GM12878 (cell line): Measurements from ENCODE around the gene S100A4. TPM values are rescaled to one million over a fixed set of nuclear protein-coding genes. Genes with fewer than 3 reads are reported as not detected.
"Not testable (repeated sequence)": the region's sequence is repeated elsewhere in the genome, so short reads cannot be mapped to it uniquely, and the experiment has no call there.

Experiments
- ATAC-seq: fragments of 200-7000 bp; cut with Tn5 transposase; 3 replicates; pipeline ENCODE4 v1.9.1; 2020; ENCODE audit warnings: mild to moderate bottlenecking, moderate library complexity
- BruUV-seq: library from RNA; stranded (reverse); fragments of 400-500 nt; replicated peaks from 2 replicates; lab custom pipeline; 2021; lab: Mats Ljungman, UMichigan
- CTCF ChIA-PET: fragments of 300-600 bp; sonication (Branson Sonifier 250); formaldehyde crosslinking; extraction: SDS; loops from one replicate; lab custom pipeline; 2021; ENCODE audit warnings: inconsistent platforms; lab: Yijun Ruan, JAX
- POLR2A ChIA-PET: fragments of 350-600 bp; formaldehyde crosslinking; extraction: SDS; loops from one replicate; lab custom pipeline; 2021; ENCODE audit warnings: inconsistent platforms; lab: Charles Lee
- RAD21 ChIA-PET: fragments of 300-600 bp; sonication (Branson Sonifier 250); formaldehyde crosslinking; loops from one replicate; lab custom pipeline; 2023; ENCODE audit warnings: antibody characterized with exemption; ENCODE audit not compliant: unreplicated experiment; lab: Charles Lee
- SMC1A ChIA-PET: fragments of 300-600 bp; sonication (Branson Sonifier 250); formaldehyde crosslinking; loops from one replicate; lab custom pipeline; 2023; ENCODE audit not compliant: unreplicated experiment, uncharacterized antibody; lab: Charles Lee
- DNase-seq: peaks from one replicate; pipeline ENCODE4 v3.0.0-alpha.2; 2011; ENCODE audit warnings: low read depth, low spot score
- FAIRE-seq: peaks from 3 replicates; lab custom pipeline; 2011; peaks lifted over from hg19 to GRCh38; lab: Jason Lieb, UNC
- H2AFZ ChIP-seq: 2 replicates; pipeline ENCODE4 v1.6.0; 2011; ENCODE audit warnings: low read depth, low read length, control low read depth; ENCODE audit not compliant: control insufficient read depth
- H3K27ac ChIP-seq: 2 replicates; pipeline ENCODE4 v1.5.1; 2011; ENCODE audit warnings: control low read depth; ENCODE audit not compliant: control insufficient read depth, insufficient read depth
- H3K27me3 ChIP-seq, 2 experiments: replicated peaks in 1 of 2; 2 replicates each; pipeline versions ENCODE4 v1.6.0 to v1.6.1; 2011; ENCODE audit warnings: low read length in 1 of 2; ENCODE audit not compliant: control insufficient read depth in 2 of 2, insufficient read depth in 2 of 2
- H3K36me3 ChIP-seq, 2 experiments: 2 replicates each; pipeline ENCODE4 v1.5.1; 2011; ENCODE audit warnings: low read length in 1 of 2; ENCODE audit not compliant: control insufficient read depth in 2 of 2, insufficient read depth in 2 of 2
- H3K4me1 ChIP-seq: 2 replicates; pipeline ENCODE4 v1.6.1; 2011; ENCODE audit warnings: mild to moderate bottlenecking, low read length, moderate library complexity, mixed read lengths; ENCODE audit not compliant: control insufficient read depth, insufficient read depth
- H3K4me2 ChIP-seq: 2 replicates; pipeline ENCODE4 v1.6.0; 2011; ENCODE audit warnings: control low read depth; ENCODE audit not compliant: control insufficient read depth, insufficient read depth
- H3K4me3 ChIP-seq: fragments of 200-600 bp; sonication (generic); 2 replicates; pipeline ENCODE4 v1.5.1; 2016
- H3K79me2 ChIP-seq: 2 replicates; pipeline ENCODE4 v1.6.0; 2011; ENCODE audit warnings: low read length; ENCODE audit not compliant: control insufficient read depth, insufficient read depth
- H3K9ac ChIP-seq: 2 replicates; pipeline ENCODE4 v1.8.0; 2011; ENCODE audit warnings: low read length, control low read depth, mixed read lengths; ENCODE audit not compliant: control insufficient read depth, insufficient read depth
- H3K9me3 ChIP-seq: replicated peaks from 3 replicates; pipeline ENCODE4 v1.5.1; 2011; ENCODE audit warnings: mild to moderate bottlenecking, low read length; ENCODE audit not compliant: control insufficient read depth, insufficient read depth
- H4K20me1 ChIP-seq: 2 replicates; pipeline ENCODE4 v1.6.0; 2011; ENCODE audit not compliant: control insufficient read depth, insufficient read depth
- ASH2L ChIP-seq: fragments of 300-600, 200-600 bp; sonication (generic); IDR thresholded peaks from 2 replicates; pipeline ENCODE4 v1.6.1; 2017; ENCODE audit warnings: low read depth, mild to moderate bottlenecking, borderline replicate concordance
- BMI1 ChIP-seq: fragments of 450-650 bp; IDR thresholded peaks from 2 replicates; pipeline ENCODE4 v1.6.1; 2016; ENCODE audit warnings: mild to moderate bottlenecking, moderate library complexity, borderline replicate concordance
- CBX5 ChIP-seq: sonication (generic); IDR thresholded peaks from 2 replicates; pipeline ENCODE4 v1.6.1; 2016; ENCODE audit warnings: low read depth, moderate library complexity, mild to moderate bottlenecking, inconsistent platforms
- CHD4 ChIP-seq: fragments of 200-600 bp; sonication (generic); IDR thresholded peaks from 2 replicates; pipeline ENCODE4 v1.6.1; 2016; ENCODE audit warnings: mild to moderate bottlenecking
- E4F1 ChIP-seq: fragments of 450-650 bp; IDR thresholded peaks from 2 replicates; pipeline ENCODE4 v1.6.1; 2018; ENCODE audit warnings: borderline replicate concordance, mild to moderate bottlenecking; ENCODE audit not compliant: partially characterized antibody
- HDAC2 ChIP-seq: fragments of 200-600 bp; sonication (generic); IDR thresholded peaks from 2 replicates; pipeline ENCODE4 v1.6.1; 2017
- LARP7 ChIP-seq: fragments of 450-650 bp; IDR thresholded peaks from 2 replicates; pipeline ENCODE4 v1.6.1; 2017; ENCODE audit warnings: mild to moderate bottlenecking
- NBN ChIP-seq: fragments of 450-650 bp; IDR thresholded peaks from 2 replicates; pipeline ENCODE4 v1.6.1; 2016
- NFYB ChIP-seq: IDR thresholded peaks from 2 replicates; pipeline ENCODE4 v1.6.1; 2011; ENCODE audit warnings: low read depth, mild to moderate bottlenecking, low read length, improper control_type of control experiment, moderate library complexity; ENCODE audit not compliant: insufficient read depth
- NR2C1 ChIP-seq: fragments of 450-650 bp; IDR thresholded peaks from 2 replicates; pipeline ENCODE4 v1.6.1; 2017; ENCODE audit warnings: antibody characterized with exemption, mild to moderate bottlenecking, moderate library complexity
- SKIL ChIP-seq: fragments of 450-650 bp; IDR thresholded peaks from 2 replicates; pipeline ENCODE4 v1.6.1; 2017; ENCODE audit warnings: mild to moderate bottlenecking, low read depth, inconsistent platforms; ENCODE audit not compliant: poor library complexity, severe bottlenecking
- SMARCA5 ChIP-seq: fragments of 450-650 bp; IDR thresholded peaks from 2 replicates; pipeline ENCODE4 v1.6.1; 2017; ENCODE audit warnings: mild to moderate bottlenecking
- SREBF1 ChIP-seq: IDR thresholded peaks from 2 replicates; pipeline ENCODE4 v1.6.1; 2012; ENCODE audit warnings: mild to moderate bottlenecking, low read length
- TBL1XR1 ChIP-seq: IDR thresholded peaks from 2 replicates; pipeline ENCODE4 v1.6.1; 2012; ENCODE audit warnings: low read depth, low read length, improper control_type of control experiment
- WGBS: methylation state at CpG from one replicate; pipeline ENCODE4 v1.1.6; 2016; ENCODE audit warnings: low lambda C conversion rate; ENCODE audit not compliant: insufficient replicate concordance, insufficient coverage; ENCODE audit errors: missing lambda C conversion rate; 5-methylcytosine and 5-hydroxymethylcytosine counted together
- in situ Hi-C: fragments of 300-500 bp; cut with MboI; formaldehyde crosslinking; loops from 9 replicates; pipeline ENCODE4 v1.14.3; 2018; ENCODE audit warnings: mixed read lengths
- intact Hi-C: fragments of 100-400 bp; cut with micrococcal nuclease; formaldehyde crosslinking; loops from one replicate; pipeline ENCODE4 v1.14.2; 2022; ENCODE audit not compliant: unreplicated experiment
- polyA plus RNA-seq, 11 experiments: library from polyadenylated mRNA; depleted of rRNA in 4 of 11; unstranded in 6 of 11; stranded (reverse) in 5 of 11; fragments of >200 nt; fragmentation: Nextera tagmentation in 4 of 11; fragmentation: Illumina TruSeq in 1 of 11; extraction: Ambion mirVana in 4 of 11; extraction: Trizol in 1 of 11; gene quantifications; 1 replicate in 1 of 11; 2 replicates in 10 of 11; pipeline versions ENCODE4 v1.2.1 to v1.2.3, GENCODE V29; 2011 to 2016; ENCODE audit warnings: inconsistent platforms in 2 of 11, missing spikeins in 2 of 11, low read depth in 1 of 11
- total RNA-seq, 4 experiments: library from RNA; depleted of rRNA in 3 of 4; stranded (reverse); fragments of >200 nt in 3 of 4; fragmentation: Illumina TruSeq in 1 of 4; extraction: Trizol in 1 of 4; gene quantifications; 2 replicates each; pipeline versions ENCODE4 v1.2.1 to v1.2.3, GENCODE V29; 2013 to 2021

Gene S100A4
- total and polyA plus RNA-seq, 10 of the 15 experiments (the other 5 are each of a cell fraction or from before 2014, with no cell fraction given), result 4.3 to 104 (median 27.3) TPM

GRCh38 chr1:153520137-153520691 is 25.4 kb downstream of the S100A4 start:
- H3K9me3 ChIP-seq, H3K79me2 ChIP-seq, H4K20me1 ChIP-seq, H3K9ac ChIP-seq, H3K4me3 ChIP-seq, H3K4me1 ChIP-seq, H2AFZ ChIP-seq, DNase-seq, H3K36me3 ChIP-seq, FAIRE-seq, H3K27ac ChIP-seq, H3K4me2 ChIP-seq, H3K27me3 ChIP-seq, ATAC-seq, in situ Hi-C loops, BruUV-seq, intact Hi-C loops: not testable (repeated sequence)
- ChIA-PET CTCF (interaction anchor here (0.6 to 2.2 kb wide), 11 partner anchors 9 to 58 kb away, joined by 3 to 14 read pairs (median 4); partner anchors contain the start of gene S100A2), RAD21 (interaction anchor here (1.0 to 1.2 kb wide), 2 partner anchors 10 to 46 kb away, joined by 3 to 4 read pairs; partner anchors contain the start of gene S100A2), SMC1A (interaction anchor here (0.7 to 2.8 kb wide), 11 partner anchors 10 to 96 kb away, joined by 3 to 17 read pairs (median 4); partner anchors contain the start of gene S100A14), POLR2A (interaction anchor here (1.1 kb wide), 1 partner anchor 15 kb away, joined by 4 read pairs; the partner anchor contains the start of gene S100A6)
- 44% methylated on average over 4 of the region's 5 CpGs for WGBS

- Histone ChIP-seq H3K4me1 (no peaks in the 10 kb centered on the region), H3K4me2 (no peak overlapping the region), H3K27ac (no peak overlapping the region), H4K20me1 (no peaks in the 10 kb centered on the region), H3K36me3 (no peaks in the 10 kb centered on the region), H2AFZ (no peak overlapping the region), H3K27me3 (no peaks in the 10 kb centered on the region), H3K9me3 (no peaks in the 10 kb centered on the region), H3K9ac (no peak overlapping the region), H3K4me3 (no peak overlapping the region), H3K79me2 (no peaks in the 10 kb centered on the region)
- WGBS, result 14% methylated on average over 3 of the region's 3 CpGs
- ATAC-seq (no peak), FAIRE-seq (no peak), DNase-seq (no peak)
- ChIA-PET CTCF (interaction anchor here (2.2 kb wide), 1 partner anchor 9 kb away, joined by 12 read pairs; no protein-coding TSS in a partner anchor), POLR2A (no interaction called here), SMC1A (interaction anchor here (2.8 kb wide), 1 partner anchor 13 kb away, joined by 17 read pairs; no protein-coding TSS in a partner anchor), RAD21 (no interaction called here)
- BruUV-seq, result no TSS peak
- intact Hi-C loops, result no loop called here
- in situ Hi-C loops, result no loop called here
- TF ChIP-seq BMI1 (no peak), NBN (no peak), HDAC2 (no peak), TBL1XR1 (no peak), ASH2L (no peak), SKIL (no peak), CHD4 (no peak), NFYB (no peak), SREBF1 (no peak), E4F1 (no peak), CBX5 (no peak), SMARCA5 (no peak), NR2C1 (no peak), LARP7 (no peak)
These were observed 26.4 kb downstream of the S100A4 start for GRCh38 chr1:153519242-153519641.
